Fibroblast of lung (primary cell): ENCODE measurements around the gene ORAI1.

ENCODE experiments used
- EZH2 ChIP-seq: IDR thresholded peaks from 2 replicates; pipeline ENCODE4 v1.5.1; 2012; ENCODE audit warnings: low read length, control low read depth, mild to moderate bottlenecking; ENCODE audit errors: missing control alignments
- TF ChIP-seq, protein P1 (sequence below), 2 donors: IDR thresholded peaks in 1 of 2; conservative IDR thresholded peaks in 1 of 2; 1 replicate in 1 of 2; 2 replicates in 1 of 2; pipeline ENCODE4 v1.5.1; 2011 to 2012; ENCODE audit warnings: low read length in 2 of 2, control low read depth in 1 of 2, inconsistent platforms in 1 of 2, low read depth in 1 of 2, mild to moderate bottlenecking in 1 of 2

DNA sequence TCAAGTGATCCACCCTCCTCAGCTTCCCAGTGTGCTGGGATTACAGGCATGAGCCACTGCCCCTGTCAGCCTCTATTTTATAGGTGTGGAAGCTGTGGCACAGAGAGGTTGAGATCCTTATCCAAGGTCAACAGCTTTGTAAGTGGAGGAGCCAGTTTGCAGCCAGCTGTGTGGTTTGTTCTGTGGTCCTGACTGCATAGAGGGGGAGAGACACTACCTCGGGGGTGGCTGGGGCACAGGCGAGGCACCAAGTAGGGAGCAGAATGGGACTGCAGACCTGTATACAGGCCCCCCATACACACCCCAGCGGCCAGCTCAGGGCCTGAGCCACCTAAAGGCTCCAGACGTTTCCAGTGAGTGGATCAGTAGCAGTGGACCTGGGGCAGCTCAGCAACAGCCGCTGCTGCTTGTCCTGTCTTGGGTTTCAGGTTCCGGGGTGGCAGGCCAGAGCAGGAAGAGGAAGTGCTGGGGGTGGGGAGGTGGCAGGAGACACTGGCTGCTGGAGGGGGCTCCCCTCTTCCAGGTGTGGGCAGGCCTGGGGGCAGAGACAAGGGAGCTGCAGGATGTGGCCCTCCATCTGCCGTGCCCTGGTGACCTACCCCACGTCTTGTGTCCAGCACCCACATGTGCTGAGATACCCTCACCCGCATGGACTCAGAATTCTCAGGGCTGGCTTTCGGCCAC, 11.0 kb downstream of the ORAI1 start:
- TF ChIP-seq, protein P1, sequence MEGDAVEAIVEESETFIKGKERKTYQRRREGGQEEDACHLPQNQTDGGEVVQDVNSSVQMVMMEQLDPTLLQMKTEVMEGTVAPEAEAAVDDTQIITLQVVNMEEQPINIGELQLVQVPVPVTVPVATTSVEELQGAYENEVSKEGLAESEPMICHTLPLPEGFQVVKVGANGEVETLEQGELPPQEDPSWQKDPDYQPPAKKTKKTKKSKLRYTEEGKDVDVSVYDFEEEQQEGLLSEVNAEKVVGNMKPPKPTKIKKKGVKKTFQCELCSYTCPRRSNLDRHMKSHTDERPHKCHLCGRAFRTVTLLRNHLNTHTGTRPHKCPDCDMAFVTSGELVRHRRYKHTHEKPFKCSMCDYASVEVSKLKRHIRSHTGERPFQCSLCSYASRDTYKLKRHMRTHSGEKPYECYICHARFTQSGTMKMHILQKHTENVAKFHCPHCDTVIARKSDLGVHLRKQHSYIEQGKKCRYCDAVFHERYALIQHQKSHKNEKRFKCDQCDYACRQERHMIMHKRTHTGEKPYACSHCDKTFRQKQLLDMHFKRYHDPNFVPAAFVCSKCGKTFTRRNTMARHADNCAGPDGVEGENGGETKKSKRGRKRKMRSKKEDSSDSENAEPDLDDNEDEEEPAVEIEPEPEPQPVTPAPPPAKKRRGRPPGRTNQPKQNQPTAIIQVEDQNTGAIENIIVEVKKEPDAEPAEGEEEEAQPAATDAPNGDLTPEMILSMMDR (conservative IDR thresholded peaks at IDR 0.05 in 1 of 2, IDR thresholded peaks at IDR 0.05 in 1 of 2; ENCODE audit: low read depth in 1 of 2, low read length in 2 of 2) = no peak
- TF ChIP-seq EZH2 = no peak
